OCI-LY3 (cell line): ENCODE measurements around the gene ZNF280B.
"Not testable (repeated sequence)": the region's sequence is repeated elsewhere in the genome, so short reads cannot be mapped to it uniquely, and the experiment has no call there.

Source experiments
- EZH2phosphoT487 ChIP-seq: fragments of 200-600 bp; shearing (Covaris generic); IDR thresholded peaks from 2 replicates; pipeline ENCODE4 v1.6.1; 2018; ENCODE audit warnings: antibody characterized with exemption, mixed run types, low read depth
- TF ChIP-seq, protein P1 (sequence below): fragments of 200-600, 300-600 bp; sonication (generic); IDR thresholded peaks from 2 replicates; pipeline ENCODE4 v1.5.1; 2014; ENCODE audit warnings: antibody characterized with exemption, low read length, low read depth

DNA sequence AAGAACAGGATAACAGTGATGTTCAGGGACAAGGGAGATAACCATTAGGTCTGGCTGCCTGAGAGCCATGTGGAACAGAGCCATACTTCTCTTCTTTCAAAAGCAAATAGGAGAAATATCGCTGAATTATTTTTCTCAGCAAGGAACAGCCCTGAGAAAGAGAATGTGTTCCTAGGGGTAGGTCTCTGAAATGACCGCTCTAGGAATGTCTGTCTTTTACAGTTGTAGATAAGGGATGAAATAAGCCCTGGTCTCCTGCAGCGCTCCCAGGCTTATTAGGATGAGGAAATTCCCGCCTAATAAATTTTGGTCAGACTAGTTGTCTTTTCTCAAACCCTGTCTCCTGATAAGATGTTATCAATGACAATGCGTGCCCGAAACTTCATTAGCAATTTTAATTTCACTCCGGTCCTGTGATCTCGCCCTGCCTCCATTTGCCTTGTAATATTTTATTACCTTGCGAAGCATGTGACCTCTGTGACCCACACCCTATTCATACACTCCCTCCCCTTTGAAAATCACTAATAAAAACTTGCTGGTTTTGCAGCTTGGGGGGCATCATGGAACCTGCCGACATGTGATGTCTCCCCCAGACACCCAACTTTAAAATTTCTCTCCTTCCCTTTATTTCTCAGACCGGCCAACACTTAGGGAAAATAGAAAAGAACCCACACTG lies 39.6 kb downstream of the ZNF280B start:
- TF ChIP-seq, protein P1, sequence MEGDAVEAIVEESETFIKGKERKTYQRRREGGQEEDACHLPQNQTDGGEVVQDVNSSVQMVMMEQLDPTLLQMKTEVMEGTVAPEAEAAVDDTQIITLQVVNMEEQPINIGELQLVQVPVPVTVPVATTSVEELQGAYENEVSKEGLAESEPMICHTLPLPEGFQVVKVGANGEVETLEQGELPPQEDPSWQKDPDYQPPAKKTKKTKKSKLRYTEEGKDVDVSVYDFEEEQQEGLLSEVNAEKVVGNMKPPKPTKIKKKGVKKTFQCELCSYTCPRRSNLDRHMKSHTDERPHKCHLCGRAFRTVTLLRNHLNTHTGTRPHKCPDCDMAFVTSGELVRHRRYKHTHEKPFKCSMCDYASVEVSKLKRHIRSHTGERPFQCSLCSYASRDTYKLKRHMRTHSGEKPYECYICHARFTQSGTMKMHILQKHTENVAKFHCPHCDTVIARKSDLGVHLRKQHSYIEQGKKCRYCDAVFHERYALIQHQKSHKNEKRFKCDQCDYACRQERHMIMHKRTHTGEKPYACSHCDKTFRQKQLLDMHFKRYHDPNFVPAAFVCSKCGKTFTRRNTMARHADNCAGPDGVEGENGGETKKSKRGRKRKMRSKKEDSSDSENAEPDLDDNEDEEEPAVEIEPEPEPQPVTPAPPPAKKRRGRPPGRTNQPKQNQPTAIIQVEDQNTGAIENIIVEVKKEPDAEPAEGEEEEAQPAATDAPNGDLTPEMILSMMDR, result not testable (repeated sequence)
- not testable (repeated sequence) for TF ChIP-seq EZH2phosphoT487
